Breast epithelium (tissue), 4 donors: Measurements from ENCODE around the gene ZFPL1. TPM values are rescaled to one million over a fixed set of nuclear protein-coding genes. Genes with fewer than 3 reads are reported as not detected.

ENCODE experiments used
- DNase-seq, 2 donors: peaks; one replicate each; pipeline ENCODE4 v3.0.0-alpha.2; 2019; ENCODE audit warnings: low spot score in 2 of 2
- H3K27ac ChIP-seq, 2 donors: fragments of 200-600 bp; sonication (generic) in 1 of 2; one replicate each; pipeline ENCODE4 v1.5.1; 2016 to 2019; ENCODE audit warnings: mild to moderate bottlenecking in 1 of 2
- H3K27me3 ChIP-seq, 2 donors: fragments of 200-600 bp; sonication (generic) in 1 of 2; one replicate each; pipeline versions ENCODE4 v1.5.1 to v1.6.0; 2017 to 2019; ENCODE audit warnings: control low read depth in 1 of 2, mild to moderate bottlenecking in 1 of 2
- H3K36me3 ChIP-seq: fragments of 200-600 bp; one replicate; pipeline ENCODE4 v1.5.1; 2019
- H3K4me1 ChIP-seq, 2 donors: fragments of 200-600 bp; sonication (generic); one replicate each; pipeline ENCODE4 v1.5.1; 2016 to 2019; ENCODE audit warnings: control low read depth in 1 of 2
- H3K4me3 ChIP-seq, 3 donors: fragments of 200-600 bp; sonication (generic); 1 replicate in 2 of 3; 2 replicates in 1 of 3; pipeline ENCODE4 v1.5.1; 2016 to 2019; ENCODE audit warnings: mild to moderate bottlenecking in 3 of 3, moderate library complexity in 2 of 3
- H3K9me3 ChIP-seq, 2 donors: fragments of 200-600 bp; sonication (generic) in 1 of 2; one replicate each; pipeline ENCODE4 v1.5.1; 2016 to 2019; ENCODE audit warnings: control low read depth in 1 of 2
- CTCF ChIP-seq, 3 donors: fragments of 450-650 bp; IDR thresholded peaks; one replicate each; pipeline ENCODE4 v1.5.1; 2016 to 2017; ENCODE audit warnings: antibody characterized with exemption in 3 of 3, mild to moderate bottlenecking in 3 of 3, moderate library complexity in 3 of 3
- POLR2A ChIP-seq: fragments of 450-650 bp; IDR thresholded peaks from one replicate; pipeline ENCODE4 v1.6.1; 2016; ENCODE audit warnings: antibody characterized with exemption, mild to moderate bottlenecking, moderate library complexity
- POLR2AphosphoS5 ChIP-seq, 3 donors: sonication (generic); formaldehyde crosslinking; IDR thresholded peaks; one replicate each; pipeline ENCODE4 v1.6.1; 2017; ENCODE audit warnings: antibody characterized with exemption in 3 of 3
- intact Hi-C: fragments of 100-400 bp; cut with DNase I; formaldehyde crosslinking; loops from one replicate; pipeline ENCODE4 v1.15.1; 2023; ENCODE audit warnings: low total_unique reads
- total RNA-seq, 3 donors: library from RNA; depleted of rRNA; stranded (reverse); fragments of >200 nt; gene quantifications; one replicate each; pipeline ENCODE4 v1.1.0, GENCODE V29; 2016

Gene ZFPL1
- total RNA-seq, 3 donors from 2014 or later: 33.8 to 44.1 (median 44.0) TPM

DNA sequence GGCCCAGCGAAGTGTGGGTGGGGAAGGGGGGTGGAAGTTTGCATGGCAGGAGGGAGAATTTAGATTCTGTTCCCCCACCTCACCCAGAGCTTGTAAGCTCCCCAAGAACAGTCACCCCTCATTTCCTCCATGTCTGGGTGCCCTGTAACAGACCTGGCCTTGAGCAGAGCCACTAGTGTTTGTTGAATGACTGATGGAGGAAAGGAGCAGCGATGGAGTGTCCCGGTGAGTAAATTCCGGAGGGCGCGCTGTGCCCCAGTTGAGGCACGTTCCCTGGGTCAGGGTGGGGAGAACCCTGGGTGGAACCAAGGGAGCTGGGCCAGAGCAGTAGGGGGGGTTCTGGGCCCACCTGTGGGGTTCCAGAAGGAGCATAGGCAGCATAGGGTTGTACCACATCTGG, 26.5 kb upstream of the ZFPL1 start:
- no peak for TF ChIP-seq POLR2A
- TF ChIP-seq POLR2AphosphoS5 (IDR thresholded peaks at IDR 0.05): no peak
- no peak for TF ChIP-seq CTCF (IDR thresholded peaks at IDR 0.05)
- H3K27me3 ChIP-seq: no peaks in the 10 kb centered on the region
- no peak overlapping the region for H3K27ac ChIP-seq
- H3K4me3 ChIP-seq: no peak overlapping the region
- no peaks in the 10 kb centered on the region for H3K36me3 ChIP-seq
- intact Hi-C loops: no loop called here
- no peak for DNase-seq
- no peaks in the 10 kb centered on the region for H3K4me1 ChIP-seq
- no peaks in the 10 kb centered on the region for H3K9me3 ChIP-seq

GRCh38 chr11:65058012-65058411, 26.0 kb upstream of the ZFPL1 start:
- no peak overlapping the region for H3K27ac ChIP-seq
- intact Hi-C loops: no loop called here
- H3K36me3 ChIP-seq: no peaks in the 10 kb centered on the region
- H3K27me3 ChIP-seq: no peaks in the 10 kb centered on the region
- no peak for DNase-seq
- no peak overlapping the region for H3K4me3 ChIP-seq
- no peaks in the 10 kb centered on the region for H3K9me3 ChIP-seq
- no peaks in the 10 kb centered on the region for H3K4me1 ChIP-seq
- TF ChIP-seq POLR2AphosphoS5 (IDR thresholded peaks at IDR 0.05) (no peak), POLR2A (no peak), CTCF (IDR thresholded peaks at IDR 0.05) (no peak)

GRCh38 chr11:65058419-65059054, 25.5 kb upstream of the ZFPL1 start, which contains the start of gene NAALADL1:
NAALADL1 (minus strand) TSS chr11:65058553; CDS start chr11:65058521, 32 bp downstream.
- Histone ChIP-seq H3K4me3 (no peak within 1 kb of the TSS), H3K9me3 (no peaks in the 10 kb centered on the region), H3K4me1 (no peaks in the 10 kb centered on the region), H3K36me3 (no peaks in the 10 kb centered on the region), H3K27ac (no peak within 1 kb of the TSS), H3K27me3 (no peaks in the 10 kb centered on the region)
- DNase-seq: no peak
- intact Hi-C loops: no loop called here
- TF ChIP-seq CTCF (IDR thresholded peaks at IDR 0.05): no peak
- no peak for TF ChIP-seq POLR2A
- no peak for TF ChIP-seq POLR2AphosphoS5 (IDR thresholded peaks at IDR 0.05)

GRCh38 chr11:65059523-65059922, 24.5 kb upstream of the ZFPL1 start:
- intact Hi-C loops: no loop called here
- no peak for DNase-seq
- H3K27me3 ChIP-seq: no peaks in the 10 kb centered on the region
- H3K9me3 ChIP-seq: no peaks in the 10 kb centered on the region
- no peak overlapping the region for H3K27ac ChIP-seq
- no peaks in the 10 kb centered on the region for H3K4me1 ChIP-seq
- TF ChIP-seq POLR2AphosphoS5 (IDR thresholded peaks at IDR 0.05) (no peak), POLR2A (no peak), CTCF (IDR thresholded peaks at IDR 0.05) (no peak)
- no peak overlapping the region for H3K4me3 ChIP-seq
- no peaks in the 10 kb centered on the region for H3K36me3 ChIP-seq

DNA sequence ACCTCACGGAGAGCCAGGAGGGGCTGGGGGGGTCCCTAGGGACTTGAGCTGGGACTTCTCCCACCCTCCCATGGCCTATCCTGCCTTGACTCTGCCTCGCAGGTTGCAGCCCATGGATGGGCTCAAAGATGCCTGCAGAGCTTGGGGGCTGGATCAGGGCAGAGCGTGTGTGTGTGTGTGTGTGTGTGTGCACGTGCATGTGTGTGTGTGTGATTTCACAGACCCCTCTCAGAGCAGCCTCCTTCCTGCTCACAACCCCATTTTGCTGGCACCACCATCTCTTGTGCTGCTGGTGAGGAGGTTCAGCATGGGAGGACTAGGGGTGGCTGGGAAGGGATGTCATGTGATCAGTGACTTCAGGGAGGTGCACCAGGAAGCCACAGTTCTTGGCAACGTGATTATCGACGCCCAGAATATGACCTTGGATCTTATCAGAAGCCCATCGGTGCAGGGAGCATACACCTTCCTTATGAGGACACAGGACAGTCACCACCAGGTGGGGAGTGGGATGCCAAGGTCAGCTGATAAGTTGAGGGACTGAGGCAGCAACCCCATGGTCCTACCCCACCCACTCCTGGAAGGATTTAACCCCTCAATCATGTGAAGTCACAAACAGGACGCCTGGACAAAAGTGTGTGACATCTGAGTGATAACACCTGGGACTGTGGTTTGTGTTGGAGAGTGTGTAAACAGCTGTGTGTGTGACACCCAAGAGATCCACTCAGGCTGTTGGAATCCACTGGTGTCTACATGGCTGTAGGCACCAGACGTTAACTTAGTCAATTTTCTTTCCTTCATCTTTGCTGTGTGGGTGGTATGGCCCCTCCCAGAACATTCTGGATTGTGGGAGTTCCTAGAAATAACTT, 23.8 kb upstream of the ZFPL1 start:
- H3K4me1 ChIP-seq: no peaks in the 10 kb centered on the region
- no peak for DNase-seq
- H3K4me3 ChIP-seq: no peak overlapping the region
- no peaks in the 10 kb centered on the region for H3K36me3 ChIP-seq
- H3K27ac ChIP-seq: no peak overlapping the region
- H3K27me3 ChIP-seq: no peaks in the 10 kb centered on the region
- intact Hi-C loops: no loop called here
- no peaks in the 10 kb centered on the region for H3K9me3 ChIP-seq
- TF ChIP-seq POLR2A (no peak), CTCF (IDR thresholded peaks at IDR 0.05) (no peak), POLR2AphosphoS5 (IDR thresholded peaks at IDR 0.05) (no peak)
